Measurements from ENCODE around the gene BBOX1.

DNA sequence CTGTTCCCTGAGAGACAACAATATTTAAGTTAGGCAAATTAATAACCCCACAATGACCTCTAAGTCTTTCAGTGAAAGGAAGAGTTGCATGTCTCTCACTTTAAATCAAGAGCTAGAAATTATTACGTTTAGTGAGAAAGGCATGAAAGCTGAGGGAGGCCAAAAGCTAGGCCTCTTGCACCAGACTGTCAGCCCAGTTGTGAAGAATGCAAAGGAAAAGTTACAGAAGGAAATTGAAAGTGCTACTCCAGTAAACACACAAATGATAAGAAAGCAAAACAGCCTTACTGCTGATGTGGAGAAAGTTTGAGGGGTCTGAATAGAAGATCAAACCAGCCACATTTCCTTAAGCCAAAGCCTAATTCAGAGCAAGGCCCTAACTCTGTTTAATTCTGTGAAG is 45.0 kb downstream of the BBOX1 start:
- TF ChIP-seq, protein P1, sequence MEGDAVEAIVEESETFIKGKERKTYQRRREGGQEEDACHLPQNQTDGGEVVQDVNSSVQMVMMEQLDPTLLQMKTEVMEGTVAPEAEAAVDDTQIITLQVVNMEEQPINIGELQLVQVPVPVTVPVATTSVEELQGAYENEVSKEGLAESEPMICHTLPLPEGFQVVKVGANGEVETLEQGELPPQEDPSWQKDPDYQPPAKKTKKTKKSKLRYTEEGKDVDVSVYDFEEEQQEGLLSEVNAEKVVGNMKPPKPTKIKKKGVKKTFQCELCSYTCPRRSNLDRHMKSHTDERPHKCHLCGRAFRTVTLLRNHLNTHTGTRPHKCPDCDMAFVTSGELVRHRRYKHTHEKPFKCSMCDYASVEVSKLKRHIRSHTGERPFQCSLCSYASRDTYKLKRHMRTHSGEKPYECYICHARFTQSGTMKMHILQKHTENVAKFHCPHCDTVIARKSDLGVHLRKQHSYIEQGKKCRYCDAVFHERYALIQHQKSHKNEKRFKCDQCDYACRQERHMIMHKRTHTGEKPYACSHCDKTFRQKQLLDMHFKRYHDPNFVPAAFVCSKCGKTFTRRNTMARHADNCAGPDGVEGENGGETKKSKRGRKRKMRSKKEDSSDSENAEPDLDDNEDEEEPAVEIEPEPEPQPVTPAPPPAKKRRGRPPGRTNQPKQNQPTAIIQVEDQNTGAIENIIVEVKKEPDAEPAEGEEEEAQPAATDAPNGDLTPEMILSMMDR (conservative IDR thresholded peaks at IDR 0.05; ENCODE audit: low read depth, low read length): no peak
- TF ChIP-seq EZH2 (IDR thresholded peaks at IDR 0.05; ENCODE audit: borderline replicate concordance, low read depth, low read length, poor library complexity, severe bottlenecking): no peak

All from A673 (cell line).